Measurements from ENCODE around the gene CNTNAP1. TPM values are rescaled to one million over a fixed set of nuclear protein-coding genes. Genes with fewer than 3 reads are reported as not detected.

CNTNAP1 gene
- 9.0 TPM for total RNA-seq
- long read RNA-seq, partial matches to known transcripts = 2 of 7 reads
- long read RNA-seq, other reads (novel, unspliced or antisense) = 5 of 7 reads

DNA sequence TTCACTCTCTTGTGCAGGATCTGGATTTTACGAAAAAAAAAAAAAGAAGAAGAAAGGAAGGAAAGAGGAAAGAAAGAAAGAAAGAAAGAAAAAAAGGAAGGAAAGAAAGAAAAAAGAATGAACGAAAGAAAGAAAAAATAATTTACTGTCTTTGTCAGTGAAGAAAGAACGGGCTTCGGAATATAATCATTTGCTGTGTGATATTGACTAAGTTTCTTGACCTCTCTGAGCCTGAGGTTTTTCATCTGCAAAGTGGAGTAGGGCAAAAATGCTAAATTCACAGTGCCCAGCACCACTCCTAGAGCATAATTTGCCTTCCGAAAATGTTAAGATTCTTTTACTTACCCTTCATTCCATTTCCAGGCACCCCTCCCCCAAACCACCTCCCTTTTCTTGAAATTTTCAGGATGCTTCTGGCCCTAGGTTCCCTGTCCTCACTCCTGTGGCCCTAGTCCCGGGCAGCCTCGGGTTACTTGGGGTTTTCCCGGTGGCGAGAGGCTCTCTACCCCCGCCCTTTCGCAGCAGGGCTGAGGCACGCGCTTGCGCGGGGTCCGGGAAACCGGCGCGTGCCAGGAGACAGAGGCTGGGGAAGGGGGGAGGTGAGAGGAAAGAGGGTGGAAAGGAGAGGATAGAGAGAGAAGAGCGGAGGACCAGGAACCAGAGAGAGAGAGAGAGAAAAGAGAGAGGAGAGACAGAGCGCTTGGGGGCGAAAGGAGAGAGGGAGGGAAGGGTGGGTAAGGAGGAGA is at the start of gene CNTNAP1:
Gene CNTNAP1 (plus strand): TSS at position 556 of the 746 bp plus-strand sequence. CDS start 299 bp downstream, outside the sequence.
- no peaks in the 10 kb centered on the region for H3K27me3 ChIP-seq (ENCODE audit: low read depth)
- intact Hi-C loops (cut with DNase I) = no loop called here
- TF ChIP-seq, protein P1, sequence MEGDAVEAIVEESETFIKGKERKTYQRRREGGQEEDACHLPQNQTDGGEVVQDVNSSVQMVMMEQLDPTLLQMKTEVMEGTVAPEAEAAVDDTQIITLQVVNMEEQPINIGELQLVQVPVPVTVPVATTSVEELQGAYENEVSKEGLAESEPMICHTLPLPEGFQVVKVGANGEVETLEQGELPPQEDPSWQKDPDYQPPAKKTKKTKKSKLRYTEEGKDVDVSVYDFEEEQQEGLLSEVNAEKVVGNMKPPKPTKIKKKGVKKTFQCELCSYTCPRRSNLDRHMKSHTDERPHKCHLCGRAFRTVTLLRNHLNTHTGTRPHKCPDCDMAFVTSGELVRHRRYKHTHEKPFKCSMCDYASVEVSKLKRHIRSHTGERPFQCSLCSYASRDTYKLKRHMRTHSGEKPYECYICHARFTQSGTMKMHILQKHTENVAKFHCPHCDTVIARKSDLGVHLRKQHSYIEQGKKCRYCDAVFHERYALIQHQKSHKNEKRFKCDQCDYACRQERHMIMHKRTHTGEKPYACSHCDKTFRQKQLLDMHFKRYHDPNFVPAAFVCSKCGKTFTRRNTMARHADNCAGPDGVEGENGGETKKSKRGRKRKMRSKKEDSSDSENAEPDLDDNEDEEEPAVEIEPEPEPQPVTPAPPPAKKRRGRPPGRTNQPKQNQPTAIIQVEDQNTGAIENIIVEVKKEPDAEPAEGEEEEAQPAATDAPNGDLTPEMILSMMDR (IDR thresholded peaks at IDR 0.05) = no peak
- H3K4me1 ChIP-seq = peaks cover 64% of the 10 kb centered on the region
- ATAC-seq (peak in 1 of 2 donors; percentile 7), DNase-seq (no peak)
- peaks cover 7% of the 10 kb centered on the region for H3K36me3 ChIP-seq
- H3K27ac ChIP-seq = peak within 1 kb of the TSS; percentile 43
- peak within 1 kb of the TSS; percentile 47 for H3K4me3 ChIP-seq
- H3K9me3 ChIP-seq = no peaks in the 10 kb centered on the region

DNA sequence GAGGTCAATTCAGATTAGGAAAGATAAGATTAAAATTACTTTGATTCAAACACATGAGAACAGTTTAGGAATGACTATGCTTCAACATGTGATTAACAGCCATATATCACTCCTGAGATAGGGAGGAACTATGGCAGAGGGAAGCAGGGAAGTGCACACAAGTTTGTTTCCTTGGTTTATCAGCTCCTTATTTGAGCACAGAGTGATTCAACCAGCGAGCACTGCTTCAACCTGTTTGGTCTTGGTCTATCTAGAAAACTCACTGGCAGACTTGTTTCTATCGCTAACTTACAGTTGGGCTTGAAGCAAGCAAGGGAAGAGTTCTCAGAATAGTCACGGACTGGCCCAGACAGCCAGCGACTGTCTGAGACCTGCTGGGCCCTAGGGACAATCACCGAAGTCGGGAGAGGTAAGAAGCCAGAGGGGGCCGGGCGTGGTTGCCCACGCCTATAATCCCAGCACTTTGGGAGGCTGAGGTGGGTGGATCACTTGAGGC is 49.3 kb upstream of the CNTNAP1 start:
- H3K27me3 ChIP-seq (ENCODE audit: low read depth) = no peaks in the 10 kb centered on the region
- DNase-seq = no peak
- no peak for ATAC-seq
- no peaks in the 10 kb centered on the region for H3K9me3 ChIP-seq
- intact Hi-C loops (cut with DNase I) = no loop called here
- no peak overlapping the region for H3K4me3 ChIP-seq
- no peaks in the 10 kb centered on the region for H3K4me1 ChIP-seq
- no peak overlapping the region for H3K27ac ChIP-seq
- no peaks in the 10 kb centered on the region for H3K36me3 ChIP-seq
- TF ChIP-seq, protein P1 (IDR thresholded peaks at IDR 0.05) = no peak

DNA sequence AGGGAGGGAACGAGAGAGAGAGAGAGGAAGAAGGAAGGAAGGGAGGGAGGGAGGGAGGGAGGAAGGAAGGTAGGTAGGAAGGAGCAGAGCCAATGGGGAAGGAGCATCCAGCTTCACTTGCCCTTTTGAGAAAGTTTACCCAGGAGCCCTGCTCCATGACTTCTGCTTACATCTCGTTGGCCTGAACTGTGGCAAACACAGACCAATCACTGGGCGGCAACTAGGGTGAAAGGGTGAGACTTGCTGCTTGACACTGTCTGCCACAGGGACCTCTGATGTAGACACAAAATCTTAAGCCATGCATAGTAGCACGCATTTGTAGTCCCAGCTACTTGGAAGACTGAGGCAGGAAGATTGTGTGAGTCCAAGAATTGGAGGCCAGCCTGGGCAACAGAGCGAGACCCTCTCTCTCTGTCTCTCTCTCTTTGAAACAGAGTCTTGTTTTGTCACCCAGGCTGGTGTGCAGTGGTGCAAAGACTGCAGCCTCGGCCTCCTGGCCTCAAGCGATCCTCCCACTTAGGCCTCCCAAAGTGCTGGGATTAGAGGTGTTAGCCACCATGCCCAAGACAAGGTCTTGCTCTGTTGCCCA is 42.7 kb upstream of the CNTNAP1 start:
- intact Hi-C loops (cut with DNase I) = no loop called here
- DNase-seq (no peak), ATAC-seq (no peak)
- TF ChIP-seq, protein P1 (IDR thresholded peaks at IDR 0.05) = no peak
- Histone ChIP-seq H3K27me3 (ENCODE audit: low read depth) (no peaks in the 10 kb centered on the region), H3K27ac (no peak overlapping the region), H3K36me3 (no peaks in the 10 kb centered on the region), H3K4me1 (no peaks in the 10 kb centered on the region), H3K9me3 (no peaks in the 10 kb centered on the region), H3K4me3 (no peak overlapping the region)

DNA sequence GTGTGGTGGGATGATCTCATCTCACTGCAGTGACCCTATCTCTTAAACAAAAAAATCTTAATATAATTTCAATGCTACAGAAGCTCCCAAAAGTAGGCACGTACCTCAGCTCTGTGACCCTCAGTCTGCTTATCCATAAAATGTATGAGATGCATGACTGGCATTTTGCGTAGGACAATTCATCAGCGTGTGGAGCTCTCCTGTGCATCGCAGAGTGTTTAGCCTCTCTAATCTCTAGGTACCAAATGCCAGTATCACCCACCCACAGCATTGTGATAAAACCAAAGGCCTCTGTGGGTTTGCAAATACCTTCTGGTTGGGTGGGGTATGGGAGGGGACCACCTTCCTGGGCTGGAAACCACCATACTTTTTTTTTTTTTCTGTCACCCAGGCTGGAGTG is 42.2 kb upstream of the CNTNAP1 start:
- no peaks in the 10 kb centered on the region for H3K9me3 ChIP-seq
- no peaks in the 10 kb centered on the region for H3K36me3 ChIP-seq
- intact Hi-C loops (cut with DNase I) = no loop called here
- no peak overlapping the region for H3K27ac ChIP-seq
- no peak for DNase-seq
- H3K4me1 ChIP-seq = no peaks in the 10 kb centered on the region
- H3K27me3 ChIP-seq (ENCODE audit: low read depth) = no peaks in the 10 kb centered on the region
- TF ChIP-seq, protein P1 (IDR thresholded peaks at IDR 0.05) = no peak
- no peak overlapping the region for H3K4me3 ChIP-seq
- no peak for ATAC-seq

DNA sequence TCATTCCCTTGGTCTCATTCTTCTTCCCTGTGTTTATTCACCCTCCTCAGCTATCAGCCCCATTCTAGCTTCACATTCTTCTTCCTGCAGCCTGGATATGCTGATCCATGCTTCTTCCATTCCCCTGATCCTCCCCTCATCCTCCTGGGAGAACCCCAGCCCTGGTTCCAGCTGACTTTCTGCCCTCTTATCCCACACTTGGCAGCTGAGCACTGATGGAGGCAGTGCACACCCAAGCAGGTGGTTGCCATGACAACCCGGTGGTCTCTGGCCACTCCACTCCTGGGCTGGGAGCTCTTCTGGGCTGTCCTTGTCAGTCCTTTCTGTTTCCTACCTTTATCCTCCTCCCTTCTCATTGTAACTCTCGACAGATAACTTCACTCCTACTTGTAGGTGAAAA is 40.0 kb upstream of the CNTNAP1 start:
- intact Hi-C loops (cut with DNase I) = no loop called here
- ATAC-seq (no peak), DNase-seq (no peak)
- Histone ChIP-seq H3K27me3 (ENCODE audit: low read depth) (no peaks in the 10 kb centered on the region), H3K27ac (no peak overlapping the region), H3K4me3 (no peak overlapping the region), H3K9me3 (no peaks in the 10 kb centered on the region), H3K4me1 (no peaks in the 10 kb centered on the region), H3K36me3 (no peaks in the 10 kb centered on the region)
- TF ChIP-seq, protein P1 (IDR thresholded peaks at IDR 0.05) = no peak
